SK-N-MC (cell line): ENCODE measurements around the gene ALG9.

ENCODE experiments used
- EZH2 ChIP-seq: fragments of 200-600 bp; sonication (generic); IDR thresholded peaks from one replicate; pipeline ENCODE4 v1.6.1; 2017; ENCODE audit warnings: antibody characterized with exemption
- POLR2AphosphoS5 ChIP-seq: IDR thresholded peaks from 2 replicates; pipeline ENCODE4 v1.6.1; 2012; ENCODE audit warnings: mild to moderate bottlenecking, low read depth, low read length, borderline replicate concordance

DNA sequence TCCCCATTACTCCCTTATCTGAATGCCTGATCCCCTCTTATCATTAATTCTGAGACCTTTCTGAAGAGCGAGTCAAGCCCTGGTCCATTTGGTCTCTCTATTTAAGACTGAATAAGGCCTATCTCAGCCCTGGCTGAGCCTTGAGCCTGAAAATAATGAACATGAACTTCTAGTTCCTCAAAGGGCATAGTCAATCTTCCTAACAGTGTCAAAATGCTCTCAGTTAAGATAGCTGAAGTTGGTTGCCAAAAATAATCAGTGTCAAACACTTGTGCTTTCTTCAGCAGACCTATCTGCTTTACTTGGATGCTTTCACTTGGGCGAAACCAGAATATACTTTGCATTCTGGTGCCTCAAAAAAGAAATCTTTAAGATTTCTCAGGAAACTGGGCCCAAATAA is 62.5 kb downstream of the ALG9 start:
- TF ChIP-seq EZH2 (no peak), POLR2AphosphoS5 (no peak)
